HG03097 (cell line): ENCODE data around the gene BTNL3.

ENCODE experiments used
- ATAC-seq: cut with Tn5 transposase; IDR thresholded peaks from one replicate; pipeline ENCODE4 v1.9.1; 2021; ENCODE audit not compliant: unreplicated experiment, low FRiP score

BTNL3 gene

DNA sequence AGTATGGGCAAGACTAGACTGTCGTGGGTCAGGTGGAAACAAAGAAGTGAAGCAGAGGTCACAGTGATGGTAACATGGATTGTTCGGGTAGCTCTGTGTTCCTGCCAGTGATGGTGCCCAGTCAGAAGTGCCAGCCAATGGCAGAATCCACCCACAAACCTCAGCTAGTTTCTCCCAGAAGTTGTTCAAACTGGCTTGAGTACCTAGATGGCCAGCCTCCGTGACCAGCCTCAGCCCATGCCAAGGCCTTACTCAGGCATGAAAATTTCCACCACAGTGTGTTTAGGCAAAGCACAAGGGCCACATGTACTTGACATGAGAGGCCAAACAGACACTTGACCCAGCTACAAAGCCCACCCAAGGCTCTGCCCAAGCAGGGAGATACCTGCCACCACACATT lies 32.0 kb downstream of the BTNL3 start:
- no peak for ATAC-seq

DNA sequence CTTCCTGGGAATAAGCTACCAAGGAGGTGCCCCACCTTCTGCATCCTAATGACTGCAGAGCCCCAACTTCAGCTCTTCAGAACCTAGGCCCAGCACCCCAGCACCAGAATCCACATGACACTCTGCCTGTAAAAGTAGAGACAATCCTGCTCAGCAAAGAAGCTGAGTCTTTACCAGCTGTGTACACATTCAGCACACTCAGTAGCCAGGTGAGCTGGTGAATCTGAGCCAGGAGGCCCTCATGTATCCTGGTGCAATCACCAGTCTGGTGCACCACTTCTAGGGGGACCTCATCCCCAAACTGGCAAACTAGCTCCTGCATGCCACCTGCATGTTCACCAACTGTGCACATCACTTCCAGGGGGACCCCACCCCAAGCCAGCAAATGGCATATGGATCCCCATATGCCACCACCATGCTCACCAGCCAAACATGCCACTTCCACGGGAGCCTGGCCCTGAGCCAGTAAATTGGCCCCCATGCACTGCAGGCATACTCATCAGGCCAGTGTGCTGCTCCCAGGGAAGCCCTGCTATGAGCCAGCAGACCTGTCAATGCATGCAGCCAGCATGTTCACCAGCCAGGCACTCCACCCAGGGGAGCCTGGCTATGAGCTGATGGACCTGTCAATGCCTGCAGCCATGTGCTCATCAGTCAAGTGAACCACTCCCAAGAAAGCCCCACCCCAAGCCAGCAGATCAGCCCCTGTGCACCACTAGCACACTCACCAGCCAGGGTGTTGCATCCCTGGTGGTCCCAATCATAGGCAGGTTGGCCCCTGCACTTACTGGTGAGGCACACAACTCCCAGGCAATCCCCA lies 35.8 kb downstream of the BTNL3 start:
- ATAC-seq: no peak

DNA sequence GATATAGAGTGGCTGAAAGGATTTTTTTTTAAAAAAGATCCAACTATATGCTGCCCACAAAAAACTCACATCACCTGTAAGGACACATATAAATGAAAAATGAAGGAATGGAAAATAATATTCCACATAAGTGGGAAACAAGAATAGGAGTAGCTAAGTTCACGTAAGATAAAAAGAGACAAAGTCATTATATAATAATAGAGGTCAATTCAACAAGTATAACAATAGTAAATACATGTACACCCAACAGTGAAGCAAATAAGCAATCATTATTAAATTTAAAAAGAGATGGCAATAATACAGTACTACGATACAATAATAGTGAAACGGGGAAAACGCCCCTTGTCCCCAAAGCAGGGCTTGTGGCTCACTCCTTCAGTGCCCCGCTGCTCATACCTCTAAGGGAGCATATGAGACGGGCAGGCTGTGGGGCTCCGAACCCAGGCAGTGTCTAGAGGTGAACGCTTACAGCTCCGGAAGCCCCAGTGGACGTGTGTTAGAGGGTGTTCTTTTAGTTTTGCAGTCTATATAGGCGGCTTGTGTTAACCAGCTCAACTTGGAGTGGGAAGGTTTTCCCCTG lies 38.9 kb downstream of the BTNL3 start:
- no peak for ATAC-seq

DNA sequence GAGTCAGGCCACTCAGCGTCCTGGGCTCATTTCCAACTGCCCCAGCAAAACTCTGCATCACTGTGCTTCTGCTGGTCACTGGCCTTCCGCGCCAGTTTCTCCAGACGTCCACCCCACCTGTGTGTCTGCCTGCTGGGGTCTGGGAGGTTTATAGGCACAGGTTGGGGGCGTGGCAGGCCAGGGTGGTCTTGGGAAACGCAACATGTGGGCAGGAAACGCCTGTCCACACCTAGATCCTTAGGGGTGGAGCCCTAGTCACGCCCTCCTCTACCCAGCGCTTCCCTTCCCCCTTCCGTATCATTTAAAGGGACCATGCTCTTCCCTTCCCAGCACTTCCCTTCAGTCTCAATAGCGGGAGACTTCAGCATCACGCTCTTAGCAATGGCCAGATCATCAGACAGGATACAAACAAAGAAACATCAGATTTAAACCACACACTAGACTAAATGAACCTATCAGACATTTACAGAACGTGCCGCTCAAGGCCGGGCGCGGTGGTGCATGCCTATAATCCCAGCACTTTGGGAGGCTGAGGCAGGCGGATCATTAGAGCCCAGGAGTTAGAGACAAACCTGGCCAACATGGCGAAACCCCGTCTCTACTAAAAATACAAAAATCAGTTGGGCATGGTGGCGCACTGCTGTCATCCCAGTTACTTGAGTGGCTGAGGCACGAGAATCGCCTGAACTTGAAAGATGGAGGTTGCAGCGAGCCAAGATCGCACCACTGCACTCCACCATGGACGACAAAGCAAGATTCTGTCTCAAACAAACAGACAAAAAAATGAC lies 39.6 kb downstream of the BTNL3 start:
- no peak for ATAC-seq

DNA sequence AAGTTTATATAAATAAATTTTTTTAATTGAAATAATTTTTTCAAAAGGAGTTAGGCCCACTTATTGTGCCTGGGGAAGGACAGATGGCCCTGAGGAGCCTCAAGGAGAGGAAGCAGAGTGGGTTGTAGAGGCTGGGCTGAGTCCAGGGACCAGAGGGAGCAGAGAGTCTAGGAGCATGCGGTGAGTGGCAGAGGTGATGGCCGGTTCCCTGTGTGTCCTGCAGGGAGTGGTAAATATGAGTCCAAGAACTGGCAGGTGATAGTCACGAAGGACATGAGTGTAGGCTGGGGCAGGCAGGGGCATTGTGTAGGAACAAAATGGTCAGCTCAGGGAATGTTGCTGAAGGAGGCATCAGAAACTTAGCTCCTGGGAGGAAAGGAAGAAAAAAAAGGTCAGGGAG lies 43.1 kb downstream of the BTNL3 start:
- ATAC-seq: no peak

DNA sequence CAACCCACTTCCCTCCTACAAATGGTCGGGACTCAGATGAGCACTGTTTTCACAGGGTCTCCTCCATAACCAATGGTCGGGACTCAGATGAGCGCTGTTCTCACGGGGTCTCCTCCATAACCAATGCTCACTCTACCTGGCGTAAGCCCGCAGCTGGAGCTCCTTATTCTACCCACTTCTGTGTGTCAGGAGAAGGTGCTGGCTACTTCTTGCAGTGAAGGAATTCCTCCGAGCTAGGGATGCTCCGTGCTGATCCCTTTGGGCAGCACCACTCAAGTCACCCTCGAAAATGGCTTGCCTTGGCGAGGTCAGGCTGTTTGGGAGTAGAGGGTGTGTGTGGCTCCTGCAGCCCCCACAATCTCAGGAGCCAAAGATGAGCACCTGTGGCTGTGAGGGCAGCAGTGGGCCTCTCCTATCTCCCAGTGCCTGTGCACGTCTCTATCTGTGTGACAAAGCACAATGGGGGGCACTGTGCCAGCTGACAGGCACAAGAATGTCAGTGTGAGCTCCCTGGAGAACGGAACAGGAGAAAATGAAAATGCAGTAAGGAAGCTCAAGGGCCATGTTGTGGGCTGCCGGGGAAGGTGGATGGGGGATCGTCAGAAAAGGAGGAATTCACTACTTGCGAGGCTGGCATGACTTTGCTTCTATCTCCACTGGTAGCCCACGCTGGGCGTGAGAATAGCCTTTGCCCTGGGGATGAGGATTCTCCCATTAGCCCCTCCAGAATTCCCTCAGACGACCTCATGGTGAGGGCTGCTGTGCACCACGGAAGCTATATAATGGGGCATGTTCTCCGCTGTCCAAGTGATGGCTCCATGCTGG lies 47.6 kb downstream of the BTNL3 start:
- ATAC-seq: no peak

DNA sequence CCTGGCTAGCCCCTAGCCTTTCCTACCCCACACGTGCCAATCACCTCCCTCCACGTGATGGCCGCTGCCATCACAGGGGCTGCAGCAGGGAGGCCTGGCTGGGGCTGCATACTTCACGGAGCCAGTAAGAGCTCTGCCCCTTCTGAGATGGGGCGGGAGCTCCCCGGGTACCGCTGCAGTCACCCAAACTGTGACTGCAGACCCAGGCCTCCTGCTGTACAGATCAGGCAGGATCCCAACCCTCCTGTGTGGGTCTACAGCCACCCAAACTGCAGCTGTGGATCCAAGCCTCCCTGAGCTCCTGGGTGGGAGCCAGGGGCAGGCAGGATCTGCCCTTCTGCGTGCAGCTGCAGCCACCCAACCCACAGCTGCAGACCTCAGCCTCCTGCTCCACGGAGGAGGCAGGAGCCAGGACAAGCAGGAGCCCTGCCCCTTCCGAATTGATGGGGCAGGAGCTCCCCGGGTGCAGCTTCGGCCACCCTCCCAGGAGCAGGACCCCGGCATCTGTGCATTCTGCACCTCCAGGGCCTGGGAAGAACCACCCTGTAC lies 48.2 kb downstream of the BTNL3 start:
- no peak for ATAC-seq

DNA sequence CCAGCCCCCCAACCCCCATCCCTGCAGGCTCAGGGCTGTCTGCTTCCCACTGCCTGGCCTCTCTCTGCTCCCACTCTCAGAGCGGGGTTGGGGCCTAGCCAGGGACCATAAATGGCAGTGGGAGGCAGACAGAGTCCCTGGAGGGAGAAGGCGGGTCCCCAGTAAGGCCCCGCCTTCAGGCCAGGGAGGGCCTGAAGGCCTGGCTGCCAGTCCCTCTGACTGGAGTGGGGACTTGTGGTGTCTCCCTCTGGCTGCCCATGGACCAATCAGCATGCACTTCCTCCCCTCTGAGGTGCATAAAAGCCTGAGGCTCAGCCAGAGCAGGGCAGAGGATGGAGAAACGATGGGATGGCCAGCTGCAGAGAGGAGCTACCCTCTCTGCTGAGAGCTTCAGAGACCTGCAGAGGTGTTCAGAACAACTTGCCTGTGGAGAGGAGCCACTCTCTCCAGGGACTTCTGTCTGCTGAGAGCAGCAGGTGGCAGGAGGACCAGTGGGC lies 48.8 kb downstream of the BTNL3 start:
- ATAC-seq: no peak

DNA sequence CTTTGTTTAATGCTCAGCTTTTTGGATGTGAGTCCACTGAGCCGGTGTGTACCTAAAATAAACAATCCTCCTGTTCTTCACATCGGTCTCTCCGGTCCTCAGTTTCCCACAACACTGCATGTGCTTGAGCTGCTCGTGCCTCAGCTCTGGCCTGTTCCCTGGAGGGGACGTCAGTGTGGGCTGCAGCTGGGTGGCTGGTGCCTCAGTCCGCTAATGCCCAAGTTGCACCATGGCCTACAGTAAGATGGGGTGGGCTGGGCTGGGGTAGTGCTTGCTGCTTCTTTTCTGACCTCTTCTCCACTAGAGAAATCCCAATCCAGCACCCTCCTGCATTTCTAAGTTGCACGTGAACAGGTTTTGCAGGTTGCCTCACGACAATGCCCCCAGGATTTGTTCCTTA lies 50.8 kb downstream of the BTNL3 start:
- ATAC-seq: no peak

DNA sequence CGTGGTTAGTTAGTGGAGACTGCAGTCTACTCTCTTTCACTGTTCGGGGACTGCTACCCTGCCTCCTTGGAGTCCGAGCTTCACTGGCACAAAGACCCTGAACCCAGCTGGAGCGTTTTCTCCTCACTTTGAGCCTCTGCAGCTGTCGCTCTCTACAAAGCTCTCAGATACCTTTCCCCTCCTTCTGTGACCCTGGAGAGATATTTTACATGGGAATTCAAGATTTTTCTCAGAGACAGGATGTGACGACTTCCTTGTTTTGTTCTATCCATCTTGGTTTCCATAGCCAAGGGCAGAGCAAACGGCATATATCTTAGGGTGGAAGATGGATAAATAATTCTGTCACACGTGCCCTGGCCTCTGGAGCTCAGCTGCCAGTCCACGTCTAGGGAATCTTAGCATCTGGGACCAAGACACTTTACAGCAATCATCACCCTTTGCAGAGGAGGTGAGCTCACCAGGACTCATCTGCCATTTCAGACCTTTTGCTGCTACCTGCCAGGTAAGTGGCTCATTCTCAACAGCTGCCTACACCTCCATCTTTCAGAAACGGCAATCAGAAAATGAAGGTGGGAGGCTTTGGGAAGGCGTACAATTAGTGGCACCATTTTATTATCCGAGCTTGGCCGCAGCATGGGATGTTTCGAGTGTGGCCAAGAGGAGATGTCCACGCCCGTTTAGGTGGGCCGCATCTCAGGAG lies 51.4 kb downstream of the BTNL3 start, which contains the start of gene BTNL9:
TSS of gene BTNL9 (plus strand) at position 336 of the 700 bp plus-strand sequence. CDS start 5,224 bp downstream, outside the sequence.
- ATAC-seq: no peak

DNA sequence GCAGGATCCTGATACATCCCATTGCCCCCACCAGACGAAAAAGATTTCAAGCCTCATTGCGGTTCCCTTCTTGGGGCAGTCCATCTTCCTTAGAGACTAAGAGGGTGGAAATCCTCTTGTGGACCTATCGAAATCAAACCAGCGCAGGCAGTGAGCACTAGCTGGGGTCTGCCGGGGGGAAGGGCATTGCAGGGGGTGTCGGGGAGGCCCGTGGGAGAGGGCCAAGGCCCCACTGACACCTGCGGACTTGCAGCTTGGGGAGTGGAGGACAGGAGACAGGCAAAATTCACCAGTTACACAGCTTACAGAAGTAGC lies 51.9 kb downstream of the BTNL3 start:
- no peak for ATAC-seq

DNA sequence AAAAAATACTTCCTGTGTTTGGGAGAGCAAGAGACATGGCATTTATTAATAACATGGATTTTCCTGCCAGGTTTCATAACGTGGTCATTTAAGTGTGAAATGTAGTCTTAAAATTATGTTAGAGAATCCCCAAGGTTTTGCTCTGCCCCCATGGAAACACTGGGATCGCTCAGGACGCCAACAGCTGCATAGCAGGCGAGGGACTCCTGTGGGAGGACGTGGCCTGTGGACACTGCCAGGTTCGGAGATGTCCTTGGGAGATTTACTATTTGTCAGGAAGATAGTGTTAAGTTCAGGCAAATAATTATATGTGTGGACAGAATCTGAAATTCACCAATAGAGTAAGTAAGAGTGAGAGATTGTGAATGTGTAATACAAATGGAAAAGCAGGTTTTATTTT lies 52.4 kb downstream of the BTNL3 start:
- ATAC-seq: no peak

DNA sequence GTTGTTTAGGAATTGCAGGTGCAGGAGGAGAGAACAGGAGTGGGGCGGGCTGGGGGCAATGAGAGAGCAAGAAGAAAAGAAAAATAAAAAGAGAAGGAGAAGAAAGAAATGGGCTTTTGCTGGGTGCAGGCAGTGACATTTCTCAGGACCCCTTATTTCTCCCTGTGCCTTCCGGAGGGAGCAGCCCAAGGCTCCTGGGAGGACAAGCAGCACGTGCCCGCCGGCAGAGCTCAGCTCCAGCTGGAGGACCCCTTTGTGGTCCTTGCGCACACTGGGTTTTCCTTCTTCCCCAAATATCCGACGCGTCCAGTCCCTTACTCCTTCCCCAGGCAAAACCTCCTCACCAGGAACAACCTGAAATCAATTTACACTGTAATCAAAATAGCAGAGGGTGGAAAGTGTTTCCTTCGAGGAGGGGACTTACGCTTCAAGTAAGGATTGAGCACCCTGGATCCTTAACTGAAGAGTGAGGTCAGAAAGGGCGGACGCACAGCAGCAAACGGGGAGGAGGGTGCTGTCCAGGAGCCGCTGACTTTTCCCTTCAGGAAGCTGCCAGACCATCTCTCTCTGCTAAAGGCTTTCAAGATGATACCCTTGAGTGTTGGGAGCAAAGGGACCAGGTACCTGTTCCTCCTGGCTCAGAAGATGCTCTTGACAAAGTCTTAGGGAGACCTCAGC lies 53.5 kb downstream of the BTNL3 start:
- ATAC-seq: no peak

DNA sequence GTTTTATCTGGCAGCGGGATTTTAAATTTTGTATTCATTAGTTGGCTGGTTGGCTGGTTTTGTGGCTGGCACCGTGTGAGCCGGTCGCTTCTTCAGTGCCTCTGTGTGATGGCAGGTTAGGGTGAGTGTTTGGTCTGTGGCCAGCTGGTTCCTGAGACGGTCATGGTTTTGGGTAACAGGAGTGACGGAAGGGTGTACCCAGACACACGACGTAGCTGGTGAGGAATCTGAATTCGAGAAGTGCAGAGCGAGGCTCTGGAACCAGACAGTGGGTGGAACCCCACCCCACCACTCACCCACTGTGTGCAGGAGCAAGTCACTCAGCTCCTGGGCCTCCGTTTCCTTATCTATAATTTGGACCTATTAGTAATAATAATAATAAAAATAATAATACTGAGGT lies 54.1 kb downstream of the BTNL3 start:
- no peak for ATAC-seq

DNA sequence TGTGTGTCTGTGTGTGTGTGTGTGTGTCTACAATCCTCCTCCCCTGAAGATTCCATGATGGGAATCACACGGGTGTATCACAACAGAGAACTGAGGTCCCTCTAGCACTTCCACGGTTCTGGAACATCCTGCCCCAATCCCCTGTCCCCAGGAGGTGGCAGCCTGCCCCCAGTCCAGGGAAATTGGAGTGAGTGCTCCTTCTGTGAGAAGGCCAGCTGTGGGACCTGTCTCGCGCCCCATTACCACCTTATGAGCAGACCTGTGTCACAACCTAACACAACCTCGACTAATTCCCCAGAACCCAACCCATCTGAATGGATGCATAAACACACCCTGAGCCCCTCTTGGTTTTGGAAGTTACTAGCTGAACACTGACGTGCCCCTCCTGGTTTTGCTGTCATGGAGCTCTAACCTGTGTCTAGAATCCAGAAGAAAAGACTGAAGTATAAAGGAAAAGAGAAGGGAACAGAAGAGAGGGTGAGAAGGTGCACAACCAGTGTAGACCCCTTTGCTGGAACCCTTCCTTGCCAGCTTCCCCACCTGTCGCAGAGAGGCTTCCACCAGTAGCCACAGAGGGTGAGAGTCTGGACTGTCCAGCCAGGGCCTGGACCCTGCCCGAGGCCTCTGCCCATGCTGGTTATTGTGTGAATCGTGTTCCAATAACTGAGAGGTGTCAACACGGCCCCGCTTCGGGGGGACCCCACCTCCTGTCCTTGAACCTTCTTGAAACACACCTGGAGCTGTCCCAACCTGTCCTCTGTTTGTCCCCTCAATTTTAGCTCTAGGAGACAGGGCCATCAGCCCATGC lies 54.8 kb downstream of the BTNL3 start:
- no peak for ATAC-seq

DNA sequence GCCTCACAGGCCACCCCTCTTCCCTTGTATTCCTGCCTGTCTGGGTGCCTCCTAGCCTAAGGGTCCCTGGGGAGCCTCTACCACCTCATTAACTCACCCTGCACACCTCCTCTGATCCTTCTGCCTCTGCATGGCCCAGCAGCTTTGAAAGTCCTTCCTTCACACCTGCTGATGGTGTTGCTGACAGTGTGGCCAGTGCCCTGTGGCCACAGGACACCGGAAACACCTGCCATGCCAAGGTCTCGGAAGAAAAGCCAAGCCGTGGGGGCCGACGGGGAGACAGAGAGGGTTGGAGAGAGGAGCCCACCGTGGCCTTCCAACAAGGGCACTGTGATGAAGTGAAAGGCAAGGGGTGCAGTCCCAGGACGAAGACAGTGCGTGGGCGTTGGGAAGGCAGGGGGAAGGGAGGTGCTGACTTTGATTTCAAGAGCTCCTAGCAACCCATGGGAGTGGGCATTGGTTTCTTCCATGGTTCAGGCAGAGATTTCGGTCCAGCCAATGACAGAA lies 55.5 kb downstream of the BTNL3 start:
- ATAC-seq: no peak

DNA sequence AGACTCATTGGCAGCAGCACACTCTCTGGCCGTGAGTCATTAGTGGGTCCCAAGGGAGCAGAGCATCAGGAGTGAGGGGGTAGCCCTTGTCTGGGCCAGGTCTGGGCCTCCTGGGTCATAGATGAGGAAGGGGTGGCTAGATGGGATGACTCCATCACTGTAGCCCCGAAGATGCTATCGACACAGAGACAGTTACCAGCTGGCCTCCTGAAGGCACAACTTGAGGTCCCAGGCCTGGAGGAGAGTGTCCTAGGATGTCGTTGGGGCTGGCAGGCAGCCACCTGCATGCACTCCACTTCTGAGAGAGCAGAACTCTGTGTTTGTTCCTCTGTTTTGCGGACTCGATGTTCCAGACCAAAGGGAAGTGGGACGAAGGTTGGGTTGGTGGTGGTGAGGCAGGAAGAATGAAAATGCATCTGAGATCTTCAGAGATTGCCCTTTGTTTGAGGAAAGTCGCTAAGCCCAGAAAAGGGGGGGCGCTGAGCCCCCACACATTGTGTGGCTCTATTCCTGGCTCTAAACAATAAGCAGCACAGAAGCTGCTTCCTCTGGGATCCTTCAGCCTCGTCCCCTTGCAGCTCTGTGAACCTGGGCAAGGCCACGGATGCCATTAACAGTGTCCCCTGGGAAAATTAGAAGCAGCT lies 56.1 kb downstream of the BTNL3 start:
- no peak for ATAC-seq

DNA sequence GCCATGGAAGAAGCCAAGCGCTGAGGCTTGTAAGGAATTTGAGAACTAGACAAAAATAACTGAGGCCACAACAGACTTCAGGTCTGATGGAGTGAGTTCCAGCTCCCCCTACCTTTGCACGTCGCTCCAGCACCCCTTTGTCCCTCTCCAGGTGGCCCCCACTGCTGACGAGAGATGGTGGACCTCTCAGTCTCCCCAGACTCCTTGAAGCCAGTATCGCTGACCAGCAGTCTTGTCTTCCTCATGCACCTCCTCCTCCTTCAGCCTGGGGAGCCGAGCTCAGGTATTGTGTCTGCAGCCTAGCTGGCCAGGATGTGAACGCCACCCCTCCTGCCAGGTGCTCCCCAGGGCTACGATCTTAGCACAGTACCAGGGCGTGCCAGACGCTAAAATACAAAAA lies 56.7 kb downstream of the BTNL3 start:
- no peak for ATAC-seq
